ENCODE data around the gene LAMA3.

DNA sequence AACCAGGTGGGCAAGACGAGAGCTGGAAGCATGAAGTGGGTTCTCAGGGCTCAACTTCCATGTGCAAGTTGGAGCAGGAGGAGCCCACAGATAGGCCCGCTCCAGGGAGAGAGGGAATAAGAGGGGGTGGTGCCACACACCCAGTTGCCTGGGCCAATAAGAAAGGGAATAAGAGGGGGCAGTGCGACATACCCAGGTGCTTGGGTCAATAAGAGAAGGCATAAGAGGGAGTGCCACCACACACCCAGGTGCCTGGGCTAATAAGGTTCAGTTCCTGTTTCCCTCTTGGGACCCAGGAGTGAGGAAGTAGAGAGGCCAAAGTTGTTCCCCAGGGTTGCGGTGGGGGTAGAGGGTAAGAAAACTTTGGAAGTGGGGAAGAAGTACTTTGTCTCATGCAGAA is 127.5 kb downstream of the LAMA3 start:
- TF ChIP-seq CTCF (IDR thresholded peaks at IDR 0.05) (no peak), POLR2A (IDR thresholded peaks at IDR 0.05) (no peak)

Measured in adrenal gland (tissue), 5 donors.